Heart left ventricle (tissue), 13 donors: ENCODE measurements around the gene ELMOD3.

Source experiments
- POLR2A ChIP-seq, 2 donors: fragments of 450-650 bp; IDR thresholded peaks; one replicate each; pipeline ENCODE4 v1.6.1; 2017; ENCODE audit warnings: antibody characterized with exemption in 2 of 2, mild to moderate bottlenecking in 2 of 2, moderate library complexity in 2 of 2
- TF ChIP-seq, protein P1 (sequence below), 12 donors: fragments of 200-600 bp; sonication (generic) in 4 of 12; IDR thresholded peaks; one replicate each; pipeline versions ENCODE4 v1.5.0 to v1.8.0; 2018 to 2022; ENCODE audit warnings: antibody characterized with exemption in 12 of 12, mild to moderate bottlenecking in 5 of 12
- donor health status: ischemic (EF 13 %, LVEDD 7.1; RV severe dilation, severe dysfunction).
- donor health status: DM: no; HTN: yes; CAD: no.
- donor health status: DM: no; HTN: no; CAD: no.
- donor health status: ischemic (EF 25% LVEDD 6.9; RV normal size, moderate dysfunction).
- donor health status: ischemic (EF 25% LVEDD 5.7; RV mildly dilated, moderate dysfunction).
- donor health status: ischemic (EF 35%, LVEDD 5.7; RV mildly dilated, moderate dysfunction).
- donor health status: nonischemic (EF 11% LVEDD 7.7; RV severe dilation, severe dysfunction).
- donor health status: DM: yes; HTN: yes; CAD: no.
- donor health status: PGD.
- donor health status: ischemic (EF 29% LVEDD 5.4; RV normal size, mild dysfunction).
- donor health status: nonischemic (EF 23%, LVEDD 6.1; RV moderate dilation, normal function).

GRCh38 chr2:85436836-85437487 is 82.4 kb downstream of the ELMOD3 start:
- no peak for TF ChIP-seq POLR2A (IDR thresholded peaks at IDR 0.05)
- TF ChIP-seq, protein P1, sequence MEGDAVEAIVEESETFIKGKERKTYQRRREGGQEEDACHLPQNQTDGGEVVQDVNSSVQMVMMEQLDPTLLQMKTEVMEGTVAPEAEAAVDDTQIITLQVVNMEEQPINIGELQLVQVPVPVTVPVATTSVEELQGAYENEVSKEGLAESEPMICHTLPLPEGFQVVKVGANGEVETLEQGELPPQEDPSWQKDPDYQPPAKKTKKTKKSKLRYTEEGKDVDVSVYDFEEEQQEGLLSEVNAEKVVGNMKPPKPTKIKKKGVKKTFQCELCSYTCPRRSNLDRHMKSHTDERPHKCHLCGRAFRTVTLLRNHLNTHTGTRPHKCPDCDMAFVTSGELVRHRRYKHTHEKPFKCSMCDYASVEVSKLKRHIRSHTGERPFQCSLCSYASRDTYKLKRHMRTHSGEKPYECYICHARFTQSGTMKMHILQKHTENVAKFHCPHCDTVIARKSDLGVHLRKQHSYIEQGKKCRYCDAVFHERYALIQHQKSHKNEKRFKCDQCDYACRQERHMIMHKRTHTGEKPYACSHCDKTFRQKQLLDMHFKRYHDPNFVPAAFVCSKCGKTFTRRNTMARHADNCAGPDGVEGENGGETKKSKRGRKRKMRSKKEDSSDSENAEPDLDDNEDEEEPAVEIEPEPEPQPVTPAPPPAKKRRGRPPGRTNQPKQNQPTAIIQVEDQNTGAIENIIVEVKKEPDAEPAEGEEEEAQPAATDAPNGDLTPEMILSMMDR (IDR thresholded peaks at IDR 0.05): no peak
